Kidney (tissue), 14 donors: Measurements from ENCODE around the gene CRHR2. TPM values are rescaled to one million over a fixed set of nuclear protein-coding genes. Genes with fewer than 3 reads are reported as not detected.

Source experiments
- DNase-seq, 5 donors: peaks; one replicate each; pipeline ENCODE4 v3.0.0-alpha.2; 2013 to 2020
- FAIRE-seq: peaks from 2 replicates; lab custom pipeline; 2012; peaks lifted over from hg19 to GRCh38; lab: Jason Lieb, UNC
- H3K27ac ChIP-seq, 2 donors: one replicate each; pipeline ENCODE4 v1.7.0; 2013; ENCODE audit warnings: low read depth in 2 of 2, low read length in 2 of 2, inconsistent platforms in 1 of 2
- H3K27me3 ChIP-seq: one replicate; pipeline ENCODE4 v1.7.1; 2013; ENCODE audit warnings: low read length, inconsistent platforms; ENCODE audit not compliant: control insufficient read depth, insufficient read depth
- H3K36me3 ChIP-seq, 3 donors: one replicate each; pipeline versions ENCODE4 v1.7.0 to v1.7.1; 2013; ENCODE audit warnings: low read length in 3 of 3, control low read depth in 1 of 3, inconsistent platforms in 1 of 3; ENCODE audit not compliant: insufficient read depth in 3 of 3, control insufficient read depth in 2 of 3
- H3K4me1 ChIP-seq, 3 donors: one replicate each; pipeline versions ENCODE4 v1.7.0 to v1.7.1; 2013; ENCODE audit warnings: low read length in 3 of 3, inconsistent platforms in 1 of 3, low read depth in 1 of 3; ENCODE audit not compliant: control insufficient read depth in 2 of 3, insufficient read depth in 2 of 3
- H3K4me3 ChIP-seq, 3 donors: one replicate each; pipeline versions ENCODE4 v1.7.0 to v1.8.1; 2013; ENCODE audit warnings: low read length in 3 of 3, control low read depth in 1 of 3, inconsistent platforms in 1 of 3
- H3K9ac ChIP-seq, 3 donors: one replicate each; pipeline versions ENCODE4 v1.7.0 to v1.7.1; 2013; ENCODE audit warnings: low read length in 3 of 3, control low read depth in 1 of 3, inconsistent platforms in 1 of 3
- H3K9me3 ChIP-seq, 3 donors: one replicate each; pipeline versions ENCODE4 v1.7.0 to v1.7.1; 2013; ENCODE audit warnings: low read length in 3 of 3, control low read depth in 1 of 3, inconsistent platforms in 1 of 3; ENCODE audit not compliant: control insufficient read depth in 2 of 3, insufficient read depth in 1 of 3
- CTCF ChIP-seq: IDR thresholded peaks from 3 replicates; pipeline ENCODE4 v1.5.1; 2012; ENCODE audit warnings: mild to moderate bottlenecking, moderate library complexity, borderline replicate concordance; ENCODE audit not compliant: insufficient read depth; ENCODE audit errors: extremely low read depth
- intact Hi-C: fragments of 100-400 bp; cut with DNase I; formaldehyde crosslinking; loops from one replicate; pipeline ENCODE4 v1.11.1; 2022
- polyA plus RNA-seq: library from polyadenylated mRNA; stranded (reverse); fragments of 350-450 nt; fragmentation: Illumina TruSeq; extraction: RNeasy Lipid Tissue Mini Kit (QIAGEN cat#74804); gene quantifications from one replicate; pipeline ENCODE4 v1.2.3, GENCODE V29; 2014; ENCODE audit warnings: low read depth, low replicate concordance; ENCODE audit not compliant: insufficient read depth
- total RNA-seq: library from RNA; stranded (reverse); fragmentation: NEBNext Ultra II Directional; extraction: Animal tissue kit (Norgen Biotek cat#: 25700); gene quantifications from one replicate; pipeline ENCODE4 v1.2.1, GENCODE V29; 2021
- donor health status: control.
- donor health status: control.
- donor health status: control.
- donor health status: control.
- donor health status: control.
- donor health status: DM: yes; HTN: yes; CAD: no.
- donor health status: Normal renal cell carcinoma (clear cell type).

The CRHR2 gene
- total and polyA plus RNA-seq, 2 donors from 2014 or later = not detected

DNA sequence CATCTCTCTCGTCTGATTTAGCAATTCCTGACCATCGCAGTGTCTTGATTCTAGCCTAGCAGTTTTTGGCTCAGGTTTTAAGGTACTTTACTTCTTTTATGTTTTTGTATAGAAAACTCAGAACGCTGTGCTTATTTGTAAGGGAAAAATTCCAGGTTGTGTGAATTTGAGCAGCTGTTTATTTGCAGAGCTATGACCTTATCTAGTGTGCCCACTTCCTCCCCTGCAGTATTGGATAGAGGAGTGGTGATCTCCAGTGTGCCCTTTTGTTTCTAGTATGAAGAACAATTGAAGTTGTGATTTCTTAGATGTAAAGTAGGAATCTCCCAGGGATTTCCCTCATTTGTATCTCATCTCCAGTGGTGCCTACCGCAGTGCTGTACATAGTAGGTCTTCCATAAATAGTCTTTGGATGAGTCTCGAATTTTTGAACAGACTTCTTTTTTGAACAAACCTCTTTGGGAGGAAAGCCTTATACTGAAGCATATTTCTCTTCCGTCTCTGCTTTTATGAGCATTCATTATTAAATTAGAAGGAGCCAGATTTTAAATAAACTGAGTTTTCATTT, 47.5 kb downstream of the CRHR2 start:
- no peak overlapping the region for H3K4me3 ChIP-seq
- no peaks in the 10 kb centered on the region for H3K4me1 ChIP-seq
- no peaks in the 10 kb centered on the region for H3K9me3 ChIP-seq
- DNase-seq = no peak
- TF ChIP-seq CTCF = no peak
- FAIRE-seq = no peak
- H3K36me3 ChIP-seq = peaks cover 0 to 25% (median 24%) of the 10 kb centered on the region in 3 donors
- no peak overlapping the region for H3K9ac ChIP-seq
- no peaks in the 10 kb centered on the region for H3K27me3 ChIP-seq
- no peak overlapping the region for H3K27ac ChIP-seq
- intact Hi-C loops = no loop called here

GRCh38 chr7:30634193-30634626, 48.0 kb downstream of the CRHR2 start:
- FAIRE-seq (no peak), DNase-seq (no peak)
- Histone ChIP-seq H3K36me3 (peaks cover 3 to 28% (median 28%) of the 10 kb centered on the region in 3 donors), H3K27me3 (no peaks in the 10 kb centered on the region), H3K4me1 (no peaks in the 10 kb centered on the region), H3K9me3 (no peaks in the 10 kb centered on the region), H3K4me3 (no peak overlapping the region), H3K27ac (no peak overlapping the region), H3K9ac (no peak overlapping the region)
- intact Hi-C loops = no loop called here
- TF ChIP-seq CTCF = no peak

DNA sequence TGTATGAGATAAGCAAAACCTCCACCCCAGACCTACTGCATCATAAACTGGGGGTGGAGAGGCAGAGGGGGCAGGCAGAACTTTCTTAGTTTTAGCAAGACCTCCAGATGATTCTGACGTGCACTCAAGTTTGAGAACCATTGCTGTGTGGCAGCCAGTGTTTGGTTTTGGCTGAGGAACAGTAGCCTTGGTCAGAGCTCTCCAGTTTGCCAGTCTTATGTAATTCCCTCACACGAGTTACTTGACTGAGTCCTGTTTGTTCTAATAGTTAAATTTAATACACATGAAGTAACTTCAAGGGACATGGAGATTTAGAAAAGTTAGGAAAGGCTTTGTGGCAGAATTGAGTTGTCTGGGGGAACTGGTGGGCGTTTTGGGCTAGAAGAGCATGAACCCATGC, 49.0 kb downstream of the CRHR2 start:
- H3K27ac ChIP-seq = no peak overlapping the region
- intact Hi-C loops = no loop called here
- peaks cover 6 to 35% (median 33%) of the 10 kb centered on the region in 3 donors for H3K36me3 ChIP-seq
- no peaks in the 10 kb centered on the region for H3K9me3 ChIP-seq
- DNase-seq = no peak
- no peak for FAIRE-seq
- TF ChIP-seq CTCF = no peak
- H3K9ac ChIP-seq = no peak overlapping the region
- no peaks in the 10 kb centered on the region for H3K27me3 ChIP-seq
- H3K4me3 ChIP-seq = no peak overlapping the region
- no peaks in the 10 kb centered on the region for H3K4me1 ChIP-seq

DNA sequence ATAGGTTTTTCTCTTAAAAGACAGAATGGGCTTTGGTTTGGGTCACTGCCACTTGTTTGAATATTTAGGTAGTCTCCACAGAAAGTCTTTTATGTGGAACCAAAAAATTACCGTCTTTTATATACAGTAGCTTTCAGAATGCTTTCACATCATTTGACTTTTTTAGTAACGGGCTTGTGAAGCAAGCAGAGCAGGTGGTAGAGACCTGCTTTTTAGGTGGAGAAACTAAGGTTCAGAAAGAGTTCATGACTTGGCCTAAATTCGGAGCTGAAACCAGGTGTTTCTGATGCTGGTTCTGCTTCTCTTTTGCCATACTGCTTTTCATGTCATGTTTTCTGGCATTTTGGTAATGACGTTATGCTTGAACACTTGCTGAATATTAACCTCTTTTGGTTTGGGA, 51.3 kb downstream of the CRHR2 start:
- Histone ChIP-seq H3K4me1 (no peaks in the 10 kb centered on the region), H3K36me3 (peaks cover 8 to 36% (median 36%) of the 10 kb centered on the region in 3 donors), H3K9me3 (no peaks in the 10 kb centered on the region), H3K4me3 (no peak overlapping the region), H3K27me3 (no peaks in the 10 kb centered on the region), H3K9ac (no peak overlapping the region), H3K27ac (no peak overlapping the region)
- intact Hi-C loops = no loop called here
- no peak for TF ChIP-seq CTCF
- FAIRE-seq (no peak), DNase-seq (no peak)
